T-helper 2 cell treated with Interferon-gamma antibody and Interleukin-4, amounts not matched to agents 5 μg/mL and 100 μg/mL, for 36 hours (primary cell): ENCODE results near the gene MAN2B2.

ENCODE experiments used
- DNase-seq: peaks from one replicate; pipeline ENCODE4 v3.0.0; 2021; ENCODE audit warnings: low spot score
- H3K27ac Mint-ChIP-seq: one replicate; pipeline ENCODE4 v1.8.0; 2021; ENCODE audit warnings: mild to moderate bottlenecking, mixed read lengths
- H3K27me3 Mint-ChIP-seq: one replicate; pipeline ENCODE4 v1.8.0; 2021; ENCODE audit warnings: low read depth, mixed read lengths
- H3K36me3 Mint-ChIP-seq: one replicate; pipeline ENCODE4 v1.8.0; 2021; ENCODE audit warnings: low read depth, mixed read lengths
- H3K4me1 Mint-ChIP-seq: one replicate; pipeline ENCODE4 v1.8.0; 2021; ENCODE audit warnings: low read depth, mixed read lengths
- H3K4me3 Mint-ChIP-seq: one replicate; pipeline ENCODE4 v1.8.0; 2022; ENCODE audit warnings: mild to moderate bottlenecking, moderate library complexity, mixed read lengths
- H3K9me3 Mint-ChIP-seq: one replicate; pipeline ENCODE4 v1.8.0; 2021; ENCODE audit warnings: mixed read lengths

Gene MAN2B2

DNA sequence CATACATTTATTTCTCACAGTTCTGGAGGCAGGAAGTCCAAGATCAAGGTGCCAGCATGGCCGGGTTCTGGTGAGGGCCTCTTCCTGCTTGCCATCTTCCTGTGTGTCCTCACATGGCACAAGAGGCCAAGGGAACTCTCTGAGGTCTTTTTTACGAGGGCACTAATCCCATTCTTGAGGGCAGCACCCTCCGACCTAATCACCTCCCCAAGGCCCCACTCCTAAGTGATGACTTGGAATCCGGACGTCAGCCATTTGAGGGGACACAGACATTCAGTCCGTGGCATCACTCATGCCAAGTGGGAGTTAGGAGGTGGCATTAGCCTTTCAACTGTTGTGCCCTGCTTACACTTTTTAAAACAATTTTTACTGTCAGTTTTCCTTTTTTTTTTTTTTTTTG lies 27.3 kb downstream of the MAN2B2 start:
- Mint-ChIP-seq H3K4me3 (no peak overlapping the region), H3K27ac (no peak overlapping the region), H3K27me3 (no peaks in the 10 kb centered on the region), H3K9me3 (peaks cover 23% of the 10 kb centered on the region), H3K36me3 (peaks cover 56% of the 10 kb centered on the region), H3K4me1 (no peaks in the 10 kb centered on the region)
- no peak for DNase-seq

GRCh38 chr4:6603128-6603527 lies 28.1 kb downstream of the MAN2B2 start:
- no peaks in the 10 kb centered on the region for H3K27me3 Mint-ChIP-seq
- H3K9me3 Mint-ChIP-seq = peaks cover 23% of the 10 kb centered on the region
- no peaks in the 10 kb centered on the region for H3K4me1 Mint-ChIP-seq
- H3K36me3 Mint-ChIP-seq = peaks cover 65% of the 10 kb centered on the region
- H3K27ac Mint-ChIP-seq = no peak overlapping the region
- no peak for DNase-seq
- no peak overlapping the region for H3K4me3 Mint-ChIP-seq

DNA sequence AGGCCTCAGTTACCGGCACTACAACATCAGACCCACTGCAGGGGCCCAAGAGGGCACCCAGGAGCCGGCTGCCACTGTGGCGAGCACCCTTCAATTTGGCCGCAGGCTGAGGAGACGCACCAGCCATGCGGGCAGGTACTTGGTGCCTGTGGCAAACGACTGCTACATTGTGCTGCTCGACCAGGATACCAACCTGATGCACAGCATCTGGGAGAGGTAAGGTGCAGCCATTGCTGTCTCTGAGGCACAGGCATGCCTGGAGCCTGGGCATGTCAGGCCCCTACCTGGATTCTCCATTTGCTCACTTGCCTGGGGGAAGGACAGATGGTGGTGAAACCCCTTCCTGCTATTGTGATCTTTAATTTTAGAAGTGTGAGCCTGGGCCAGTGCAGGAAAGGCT lies 30.1 kb downstream of the MAN2B2 start:
- Mint-ChIP-seq H3K4me1 (no peaks in the 10 kb centered on the region), H3K36me3 (peaks cover 67% of the 10 kb centered on the region), H3K4me3 (no peak overlapping the region), H3K9me3 (peaks cover 23% of the 10 kb centered on the region), H3K27me3 (no peaks in the 10 kb centered on the region), H3K27ac (no peak overlapping the region)
- no peak for DNase-seq

- Mint-ChIP-seq H3K9me3 (peaks cover 23% of the 10 kb centered on the region), H3K36me3 (peaks cover 67% of the 10 kb centered on the region), H3K4me3 (no peak overlapping the region), H3K27ac (no peak overlapping the region), H3K27me3 (no peaks in the 10 kb centered on the region), H3K4me1 (no peaks in the 10 kb centered on the region)
- no peak for DNase-seq
Observed at GRCh38 chr4:6605605-6606004, 30.6 kb downstream of the MAN2B2 start.

DNA sequence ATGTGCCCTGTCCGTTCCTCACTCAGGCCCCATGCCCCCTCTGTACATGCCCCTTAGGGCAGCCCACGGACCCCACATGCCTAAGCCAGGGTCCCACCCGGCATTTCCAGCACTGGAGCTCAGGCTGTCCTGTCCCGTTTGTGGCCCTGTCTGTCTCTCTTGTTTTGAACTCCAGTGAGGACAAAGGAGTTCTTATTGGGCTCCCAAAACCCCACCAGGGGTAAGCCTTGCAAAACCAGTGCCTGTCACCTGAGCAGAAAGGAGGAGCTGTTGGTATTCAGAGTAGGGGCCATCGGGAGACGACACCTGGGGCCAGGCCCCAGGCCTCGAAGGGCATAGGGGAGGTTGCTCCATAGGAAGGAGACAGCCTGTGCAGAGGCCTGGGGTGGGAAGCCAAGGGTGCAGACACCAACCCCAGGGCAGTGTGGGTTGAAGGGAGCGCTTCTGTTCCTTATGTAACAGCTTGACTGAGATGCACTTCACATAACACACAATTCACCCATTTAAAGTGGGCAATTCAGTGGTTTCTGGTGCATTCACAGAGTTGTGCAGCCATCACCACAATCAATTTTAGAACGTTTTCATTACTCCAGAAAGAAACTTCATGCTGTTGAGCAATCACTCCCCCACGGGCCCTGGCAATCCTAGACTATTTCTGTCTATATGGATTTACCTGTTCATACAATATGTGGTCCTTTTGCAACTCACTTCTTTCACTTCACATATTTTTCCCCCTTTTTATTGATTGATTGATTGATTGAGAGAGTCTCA lies 31.7 kb downstream of the MAN2B2 start:
- H3K27ac Mint-ChIP-seq = no peak overlapping the region
- H3K36me3 Mint-ChIP-seq = peaks cover 66% of the 10 kb centered on the region
- no peak overlapping the region for H3K4me3 Mint-ChIP-seq
- DNase-seq = no peak
- H3K4me1 Mint-ChIP-seq = no peaks in the 10 kb centered on the region
- H3K27me3 Mint-ChIP-seq = no peaks in the 10 kb centered on the region
- H3K9me3 Mint-ChIP-seq = peaks cover 23% of the 10 kb centered on the region

- Mint-ChIP-seq H3K27me3 (no peaks in the 10 kb centered on the region), H3K4me1 (no peaks in the 10 kb centered on the region), H3K27ac (no peak overlapping the region), H3K4me3 (no peak overlapping the region), H3K36me3 (peaks cover 64% of the 10 kb centered on the region), H3K9me3 (peaks cover 23% of the 10 kb centered on the region)
- no peak for DNase-seq
Observed at GRCh38 chr4:6607368-6608055, 32.5 kb downstream of the MAN2B2 start.

- peaks cover 61% of the 10 kb centered on the region for H3K36me3 Mint-ChIP-seq
- no peaks in the 10 kb centered on the region for H3K27me3 Mint-ChIP-seq
- no peak overlapping the region for H3K4me3 Mint-ChIP-seq
- H3K4me1 Mint-ChIP-seq = no peaks in the 10 kb centered on the region
- peaks cover 17% of the 10 kb centered on the region for H3K9me3 Mint-ChIP-seq
- DNase-seq = no peak
- no peak overlapping the region for H3K27ac Mint-ChIP-seq
Observed at GRCh38 chr4:6608758-6609414, 33.9 kb downstream of the MAN2B2 start.

DNA sequence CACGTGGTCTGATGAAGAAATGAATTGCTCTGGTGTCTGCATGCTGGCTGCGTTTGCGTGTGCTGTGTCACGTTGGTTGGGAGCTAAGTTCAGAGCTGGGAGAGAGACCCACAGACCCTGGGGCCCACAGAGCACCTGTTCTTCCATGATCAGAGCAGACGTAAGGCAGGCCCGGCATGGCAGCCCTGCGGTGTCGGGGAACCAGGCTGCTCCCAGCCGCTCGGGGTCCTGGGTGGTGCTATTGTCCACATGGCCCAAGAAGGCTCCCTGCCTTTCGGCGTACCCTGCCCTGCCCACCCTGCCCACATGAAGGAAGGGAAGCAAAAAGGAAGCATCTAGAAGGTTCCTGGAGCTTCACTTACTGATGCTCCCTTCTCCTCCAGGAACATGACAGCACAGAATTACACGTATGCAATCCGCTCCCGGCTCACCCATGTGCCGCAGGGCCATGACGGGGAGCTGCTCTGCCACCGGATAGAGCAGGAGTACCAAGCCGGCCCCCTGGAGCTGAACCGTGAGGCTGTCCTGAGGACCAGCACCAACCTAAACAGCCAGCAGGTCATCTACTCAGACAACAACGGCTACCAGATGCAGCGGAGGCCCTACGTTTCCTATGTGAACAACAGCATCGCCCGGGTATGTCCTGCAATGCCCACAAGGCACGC lies 34.6 kb downstream of the MAN2B2 start:
- Mint-ChIP-seq H3K27ac (no peak overlapping the region), H3K4me3 (no peak overlapping the region)

DNA sequence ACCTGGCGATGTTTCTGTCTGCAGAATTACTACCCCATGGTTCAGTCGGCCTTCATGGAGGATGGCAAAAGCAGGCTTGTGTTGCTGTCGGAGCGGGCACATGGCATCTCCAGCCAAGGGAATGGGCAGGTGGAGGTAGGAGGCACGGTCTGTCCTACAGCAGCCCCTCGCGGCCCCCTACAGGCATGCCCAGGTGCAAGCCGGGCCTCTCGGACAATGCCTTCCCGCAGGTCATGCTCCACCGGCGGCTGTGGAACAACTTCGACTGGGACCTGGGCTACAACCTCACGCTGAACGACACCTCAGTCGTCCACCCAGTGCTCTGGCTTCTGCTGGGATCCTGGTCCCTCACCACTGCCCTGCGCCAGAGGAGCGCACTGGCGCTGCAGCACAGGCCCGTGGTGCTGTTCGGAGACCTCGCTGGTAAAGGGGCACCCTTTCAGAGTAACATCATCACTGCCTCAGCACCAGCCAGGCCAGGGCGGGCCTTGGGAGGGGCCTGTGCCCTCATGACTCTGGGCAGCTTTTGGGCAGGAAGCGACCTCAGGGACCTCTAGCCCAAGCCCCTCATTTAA lies 36.0 kb downstream of the MAN2B2 start:
- no peak overlapping the region for H3K27ac Mint-ChIP-seq
- peaks cover under 1% of the 10 kb centered on the region for H3K9me3 Mint-ChIP-seq
- peaks cover 45% of the 10 kb centered on the region for H3K36me3 Mint-ChIP-seq
- no peaks in the 10 kb centered on the region for H3K27me3 Mint-ChIP-seq
- H3K4me3 Mint-ChIP-seq = no peak overlapping the region
- no peaks in the 10 kb centered on the region for H3K4me1 Mint-ChIP-seq
- no peak for DNase-seq

More for the DNA sequence above, 34.6 kb downstream of the MAN2B2 start:
- peaks cover 55% of the 10 kb centered on the region for H3K36me3 Mint-ChIP-seq
- no peaks in the 10 kb centered on the region for H3K4me1 Mint-ChIP-seq
- peaks cover 12% of the 10 kb centered on the region for H3K9me3 Mint-ChIP-seq
- H3K27me3 Mint-ChIP-seq = no peaks in the 10 kb centered on the region
- no peak for DNase-seq

DNA sequence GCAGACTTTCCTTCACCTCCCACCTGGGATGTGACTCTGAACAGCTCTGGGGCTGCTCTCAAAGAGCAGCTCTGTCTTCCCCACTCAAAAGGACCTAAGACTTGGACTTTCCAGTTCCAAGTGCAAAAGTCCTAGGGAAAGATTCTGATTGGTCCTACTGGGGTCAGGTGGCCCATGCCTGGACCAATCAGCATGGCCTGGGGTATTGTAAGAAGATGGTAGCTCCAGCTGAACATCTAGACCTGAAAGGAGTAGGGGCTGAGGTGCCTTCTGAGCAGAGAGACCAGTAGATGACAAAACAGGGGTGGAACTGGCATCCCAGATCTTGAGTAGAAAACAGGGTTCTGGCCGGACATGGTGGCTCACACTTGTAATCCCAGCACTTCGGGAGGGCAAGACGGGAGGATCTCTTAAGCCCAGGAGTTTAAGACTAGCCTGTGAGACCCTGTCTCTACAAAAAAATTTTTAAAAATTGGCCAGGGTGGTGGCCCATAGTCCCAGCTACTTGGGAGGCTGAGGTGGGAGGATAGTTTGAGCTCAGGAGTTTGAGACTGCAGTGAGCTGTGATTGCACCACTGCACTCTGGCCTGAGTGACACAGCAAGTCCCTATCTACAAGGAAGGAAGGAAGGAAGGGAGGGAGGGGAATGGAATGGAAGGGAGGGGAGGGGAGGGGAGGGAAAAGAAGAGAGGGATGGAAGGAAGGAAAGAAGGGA lies 38.1 kb downstream of the MAN2B2 start:
- H3K4me3 Mint-ChIP-seq = no peak overlapping the region
- H3K4me1 Mint-ChIP-seq = no peaks in the 10 kb centered on the region
- no peaks in the 10 kb centered on the region for H3K27me3 Mint-ChIP-seq
- H3K36me3 Mint-ChIP-seq = peaks cover 40% of the 10 kb centered on the region
- no peak overlapping the region for H3K27ac Mint-ChIP-seq
- no peak for DNase-seq
- H3K9me3 Mint-ChIP-seq = no peaks in the 10 kb centered on the region

- no peak overlapping the region for H3K27ac Mint-ChIP-seq
- no peaks in the 10 kb centered on the region for H3K4me1 Mint-ChIP-seq
- no peaks in the 10 kb centered on the region for H3K27me3 Mint-ChIP-seq
- peaks cover 45% of the 10 kb centered on the region for H3K36me3 Mint-ChIP-seq
- no peak for DNase-seq
- no peak overlapping the region for H3K4me3 Mint-ChIP-seq
- H3K9me3 Mint-ChIP-seq = no peaks in the 10 kb centered on the region
Observed at GRCh38 chr4:6613676-6614651, 39.0 kb downstream of the MAN2B2 start.

DNA sequence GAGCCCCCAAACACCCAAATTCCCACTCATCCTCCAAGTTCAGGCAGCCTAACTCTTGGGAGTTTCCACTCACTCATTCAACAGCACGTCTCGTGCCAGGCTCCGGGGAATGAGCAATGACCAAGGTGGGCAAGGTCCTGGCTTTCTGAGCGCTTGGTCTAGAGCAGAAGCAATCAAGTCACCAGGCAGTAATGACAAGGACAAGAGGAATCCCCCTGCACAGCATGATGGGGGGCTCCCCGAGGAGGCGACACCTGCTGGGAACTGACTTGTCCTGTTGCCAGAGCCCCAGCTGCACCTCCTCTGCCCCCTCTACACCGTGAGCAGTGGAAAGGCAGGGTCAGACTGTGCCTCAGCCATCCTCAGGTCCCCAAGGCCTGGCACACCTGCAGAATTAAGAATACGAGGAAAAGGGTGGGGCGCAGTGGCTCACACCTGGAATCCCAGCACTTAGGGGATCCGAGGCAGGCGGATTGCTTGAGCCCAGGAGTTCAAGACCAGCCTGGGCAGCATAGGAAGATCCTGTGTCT lies 39.8 kb downstream of the MAN2B2 start:
- no peaks in the 10 kb centered on the region for H3K9me3 Mint-ChIP-seq
- H3K4me1 Mint-ChIP-seq = no peaks in the 10 kb centered on the region
- H3K36me3 Mint-ChIP-seq = peaks cover 45% of the 10 kb centered on the region
- no peak overlapping the region for H3K4me3 Mint-ChIP-seq
- no peak overlapping the region for H3K27ac Mint-ChIP-seq
- no peak for DNase-seq
- no peaks in the 10 kb centered on the region for H3K27me3 Mint-ChIP-seq
